ENCODE measurements around the gene POFUT2.

DNA sequence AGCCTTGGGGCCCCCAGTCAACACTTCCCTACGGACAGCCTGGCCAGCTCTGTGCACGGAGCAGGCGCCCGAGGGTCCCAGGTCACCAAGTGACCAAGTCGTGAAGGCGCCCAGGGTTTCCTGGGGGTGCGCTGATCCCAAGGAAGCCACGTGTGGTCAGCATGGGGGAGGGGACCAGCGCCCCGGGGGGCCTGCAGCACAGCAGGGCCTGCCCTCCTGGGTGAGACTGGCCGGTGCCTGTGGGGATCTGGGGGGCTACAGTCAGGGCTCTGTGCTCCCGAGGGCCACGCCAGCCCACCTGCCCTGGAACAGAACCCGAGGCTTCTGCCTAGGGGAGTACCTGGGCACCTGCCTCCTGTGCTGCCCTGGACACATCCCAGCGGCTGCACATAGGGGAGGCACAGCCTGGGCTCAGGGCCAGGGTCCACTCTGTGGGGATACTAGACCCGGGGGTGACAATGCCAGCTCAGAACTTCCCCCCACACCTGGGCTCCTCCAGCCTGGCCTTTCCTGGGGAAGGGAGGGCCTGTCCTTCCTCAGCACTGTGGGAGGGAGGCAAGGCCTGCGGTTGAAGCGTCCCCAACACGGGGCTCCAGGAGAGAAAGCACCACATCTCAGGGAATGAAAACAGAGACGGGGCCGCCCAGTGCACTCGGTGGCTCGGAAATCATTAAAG is 6.2 kb upstream of the POFUT2 start:
- TF ChIP-seq EZH2phosphoT487 (IDR thresholded peaks at IDR 0.05; ENCODE audit: borderline replicate concordance, low read length) (no peak), EZH2 (IDR thresholded peaks at IDR 0.05; ENCODE audit: low read length, unreplicated experiment) (no peak)
- TF ChIP-seq, protein P1, sequence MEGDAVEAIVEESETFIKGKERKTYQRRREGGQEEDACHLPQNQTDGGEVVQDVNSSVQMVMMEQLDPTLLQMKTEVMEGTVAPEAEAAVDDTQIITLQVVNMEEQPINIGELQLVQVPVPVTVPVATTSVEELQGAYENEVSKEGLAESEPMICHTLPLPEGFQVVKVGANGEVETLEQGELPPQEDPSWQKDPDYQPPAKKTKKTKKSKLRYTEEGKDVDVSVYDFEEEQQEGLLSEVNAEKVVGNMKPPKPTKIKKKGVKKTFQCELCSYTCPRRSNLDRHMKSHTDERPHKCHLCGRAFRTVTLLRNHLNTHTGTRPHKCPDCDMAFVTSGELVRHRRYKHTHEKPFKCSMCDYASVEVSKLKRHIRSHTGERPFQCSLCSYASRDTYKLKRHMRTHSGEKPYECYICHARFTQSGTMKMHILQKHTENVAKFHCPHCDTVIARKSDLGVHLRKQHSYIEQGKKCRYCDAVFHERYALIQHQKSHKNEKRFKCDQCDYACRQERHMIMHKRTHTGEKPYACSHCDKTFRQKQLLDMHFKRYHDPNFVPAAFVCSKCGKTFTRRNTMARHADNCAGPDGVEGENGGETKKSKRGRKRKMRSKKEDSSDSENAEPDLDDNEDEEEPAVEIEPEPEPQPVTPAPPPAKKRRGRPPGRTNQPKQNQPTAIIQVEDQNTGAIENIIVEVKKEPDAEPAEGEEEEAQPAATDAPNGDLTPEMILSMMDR (conservative IDR thresholded peaks at IDR 0.05; ENCODE audit: low read depth, low read length) = no peak

Measured in PC-3 (cell line).